GM21576 (cell line): ENCODE results near the gene TRIM38.
"Not testable (repeated sequence)": the region's sequence is repeated elsewhere in the genome, so short reads cannot be mapped to it uniquely, and the experiment has no call there.

ENCODE experiments used
- ATAC-seq: cut with Tn5 transposase; IDR thresholded peaks from one replicate; pipeline ENCODE4 v1.9.1; 2021; ENCODE audit warnings: mild to moderate bottlenecking, moderate library complexity; ENCODE audit not compliant: unreplicated experiment

TRIM38 gene

GRCh38 chr6:25939593-25939992, 23.0 kb upstream of the TRIM38 start:
- ATAC-seq, result no peak

- ATAC-seq, result no peak
Measured at GRCh38 chr6:25942561-25943147, 19.9 kb upstream of the TRIM38 start.

GRCh38 chr6:25943887-25944286, 18.7 kb upstream of the TRIM38 start:
- no peak for ATAC-seq

GRCh38 chr6:25944688-25945574, 17.7 kb upstream of the TRIM38 start:
- ATAC-seq, result peak; percentile 91

GRCh38 chr6:25945738-25946137, 16.9 kb upstream of the TRIM38 start:
- not testable (repeated sequence) for ATAC-seq

- ATAC-seq, result no peak
Measured at GRCh38 chr6:25946631-25947030, 16.0 kb upstream of the TRIM38 start.

GRCh38 chr6:25947492-25947891, 15.1 kb upstream of the TRIM38 start:
- ATAC-seq, result not testable (repeated sequence)

GRCh38 chr6:25949695-25950094, 12.9 kb upstream of the TRIM38 start:
- ATAC-seq, result no peak

- no peak for ATAC-seq
Measured at GRCh38 chr6:25950297-25950696, 12.3 kb upstream of the TRIM38 start.

- no peak for ATAC-seq
Measured at GRCh38 chr6:25951296-25952032, 11.1 kb upstream of the TRIM38 start.

GRCh38 chr6:25952535-25952934, 10.1 kb upstream of the TRIM38 start:
- no peak for ATAC-seq

- ATAC-seq, result no peak
Measured at GRCh38 chr6:25953733-25954132, 8.9 kb upstream of the TRIM38 start.

- no peak for ATAC-seq
Measured at GRCh38 chr6:25954756-25955155, 7.8 kb upstream of the TRIM38 start.

- no peak for ATAC-seq
Measured at GRCh38 chr6:25956226-25956625, 6.4 kb upstream of the TRIM38 start.

- ATAC-seq, result no peak
Measured at GRCh38 chr6:25958700-25959162, 3.9 kb upstream of the TRIM38 start.

- no peak for ATAC-seq
Measured at GRCh38 chr6:25959890-25960536, 2.6 kb upstream of the TRIM38 start.

- no peak for ATAC-seq
Measured at GRCh38 chr6:25960734-25961133, 1.9 kb upstream of the TRIM38 start.

GRCh38 chr6:25961619-25962148, 918 bp upstream of the TRIM38 start:
- no peak for ATAC-seq

GRCh38 chr6:25963426-25964123, 973 bp downstream of the TRIM38 start:
- ATAC-seq, result no peak

- no peak for ATAC-seq
Measured at GRCh38 chr6:25965058-25965457, 2.5 kb downstream of the TRIM38 start.
